Neural cell (in vitro differentiated cells): ENCODE measurements around the gene CPB2.

Experiments used
- CTCF ChIP-seq: fragments of 450-650 bp; IDR thresholded peaks from 2 replicates; pipeline ENCODE4 v1.5.1; 2014; ENCODE audit warnings: antibody characterized with exemption, mild to moderate bottlenecking, moderate library complexity; ENCODE audit not compliant: poor library complexity, severe bottlenecking
- EZH2 ChIP-seq: fragments of 200-600, 300-800 bp; shearing (Covaris generic), sonication (generic); IDR thresholded peaks from 2 replicates; pipeline ENCODE4 v1.6.1; 2014; ENCODE audit warnings: antibody characterized with exemption, low read length, borderline replicate concordance, mild to moderate bottlenecking; ENCODE audit not compliant: insufficient read depth, poor library complexity, severe bottlenecking
- POLR2AphosphoS5 ChIP-seq: IDR thresholded peaks from 2 replicates; pipeline ENCODE4 v1.6.1; 2012

GRCh38 chr13:46077265-46077664 is 27.6 kb downstream of the CPB2 start:
- TF ChIP-seq CTCF (no peak), EZH2 (no peak), POLR2AphosphoS5 (no peak)
